GM12878 (cell line): ENCODE results near the gene SLC15A4. TPM values are rescaled to one million over a fixed set of nuclear protein-coding genes. Genes with fewer than 3 reads are reported as not detected.

ENCODE experiments used
- CBX5 ChIP-seq: sonication (generic); IDR thresholded peaks from 2 replicates; pipeline ENCODE4 v1.6.1; 2016; ENCODE audit warnings: low read depth, moderate library complexity, mild to moderate bottlenecking, inconsistent platforms
- HCFC1 ChIP-seq: fragments of 150-350 bp; IDR thresholded peaks from 2 replicates; pipeline ENCODE4 v1.6.1; 2014; ENCODE audit warnings: low read length
- HDAC6 ChIP-seq: fragments of 200-600 bp; sonication (generic); IDR thresholded peaks from one replicate; pipeline ENCODE4 v1.8.0; 2017; ENCODE audit warnings: antibody characterized with exemption; ENCODE audit not compliant: unreplicated experiment
- HSF1 ChIP-seq: fragments of 150-350 bp; IDR thresholded peaks from 2 replicates; pipeline ENCODE4 v1.6.1; 2014; ENCODE audit warnings: mild to moderate bottlenecking, low read depth, low read length
- PBX3 ChIP-seq: IDR thresholded peaks from 2 replicates; pipeline ENCODE4 v1.6.1; 2011; ENCODE audit warnings: mild to moderate bottlenecking, low read depth, low read length, moderate library complexity; ENCODE audit not compliant: insufficient replicate concordance
- RAD21 ChIP-seq: IDR thresholded peaks from 2 replicates; pipeline ENCODE4 v1.6.1; 2011; ENCODE audit warnings: mild to moderate bottlenecking, low read depth, low read length, moderate library complexity; ENCODE audit not compliant: insufficient read depth
- SIX5 ChIP-seq: IDR thresholded peaks from 2 replicates; pipeline ENCODE4 v1.6.1; 2011; ENCODE audit warnings: mild to moderate bottlenecking, low read depth, low read length, moderate library complexity; ENCODE audit not compliant: severe bottlenecking
- SMC3 ChIP-seq: IDR thresholded peaks from 2 replicates; pipeline ENCODE4 v1.6.1; 2011; ENCODE audit warnings: low read length, improper control_type of control experiment, borderline replicate concordance
- SREBF2 ChIP-seq: IDR thresholded peaks from 2 replicates; pipeline ENCODE4 v1.6.1; 2012; ENCODE audit warnings: mild to moderate bottlenecking, low read length
- TARDBP ChIP-seq: IDR thresholded peaks from 2 replicates; pipeline ENCODE4 v1.6.1; 2016; ENCODE audit warnings: borderline replicate concordance
- USF2 ChIP-seq: IDR thresholded peaks from 2 replicates; pipeline ENCODE4 v1.6.1; 2011; ENCODE audit warnings: low read depth, low read length, improper control_type of control experiment, borderline replicate concordance
- polyA plus RNA-seq, 11 experiments: library from polyadenylated mRNA; depleted of rRNA in 4 of 11; unstranded in 6 of 11; stranded (reverse) in 5 of 11; fragments of >200 nt; fragmentation: Nextera tagmentation in 4 of 11; fragmentation: Illumina TruSeq in 1 of 11; extraction: Ambion mirVana in 4 of 11; extraction: Trizol in 1 of 11; gene quantifications; 1 replicate in 1 of 11; 2 replicates in 10 of 11; pipeline versions ENCODE4 v1.2.1 to v1.2.3, GENCODE V29; 2011 to 2016; ENCODE audit warnings: inconsistent platforms in 2 of 11, missing spikeins in 2 of 11, low read depth in 1 of 11
- total RNA-seq, 4 experiments: library from RNA; depleted of rRNA in 3 of 4; stranded (reverse); fragments of >200 nt in 3 of 4; fragmentation: Illumina TruSeq in 1 of 4; extraction: Trizol in 1 of 4; gene quantifications; 2 replicates each; pipeline versions ENCODE4 v1.2.1 to v1.2.3, GENCODE V29; 2013 to 2021
- TF ChIP-seq, protein P1 (sequence below): fragments of 450-650 bp; formaldehyde crosslinking; IDR thresholded peaks from 2 replicates; pipeline ENCODE4 v1.4.0; 2020; ENCODE audit warnings: mild to moderate bottlenecking, moderate library complexity
- TF ChIP-seq, protein P2 (sequence below): fragments of 450-650 bp; IDR thresholded peaks from 2 replicates; pipeline ENCODE4 v1.6.1; 2017; ENCODE audit warnings: low read depth, mild to moderate bottlenecking, moderate library complexity
- TF ChIP-seq, protein P3 (sequence below): IDR thresholded peaks from 2 replicates; pipeline ENCODE4 v1.6.1; 2012; ENCODE audit warnings: mild to moderate bottlenecking, low read depth, low read length

Gene SLC15A4
- total and polyA plus RNA-seq, 10 of the 15 experiments (the other 5 are each of a cell fraction or from before 2014, with no cell fraction given): 12.7 to 257 (median 36.6) TPM

DNA sequence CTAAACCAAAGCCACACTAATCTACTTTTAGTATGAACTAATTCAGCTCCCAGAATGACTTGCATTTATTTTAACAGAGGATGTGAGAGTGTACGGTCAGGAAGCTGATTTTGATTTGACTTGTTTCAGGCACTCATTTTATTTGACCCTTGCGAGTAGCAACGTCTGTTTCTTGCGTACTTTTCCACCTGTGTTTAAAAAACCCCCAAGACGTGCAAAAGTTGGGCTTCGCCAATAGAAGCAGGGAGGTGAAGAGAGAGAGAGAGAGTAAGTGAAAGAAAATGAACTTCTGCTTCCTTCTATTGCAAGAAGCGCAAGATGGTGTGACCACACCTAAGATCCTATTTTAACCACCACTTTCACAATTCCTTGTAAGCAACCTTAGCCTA is 6.7 kb upstream of the SLC15A4 start (continued):
- TF ChIP-seq, protein P1, sequence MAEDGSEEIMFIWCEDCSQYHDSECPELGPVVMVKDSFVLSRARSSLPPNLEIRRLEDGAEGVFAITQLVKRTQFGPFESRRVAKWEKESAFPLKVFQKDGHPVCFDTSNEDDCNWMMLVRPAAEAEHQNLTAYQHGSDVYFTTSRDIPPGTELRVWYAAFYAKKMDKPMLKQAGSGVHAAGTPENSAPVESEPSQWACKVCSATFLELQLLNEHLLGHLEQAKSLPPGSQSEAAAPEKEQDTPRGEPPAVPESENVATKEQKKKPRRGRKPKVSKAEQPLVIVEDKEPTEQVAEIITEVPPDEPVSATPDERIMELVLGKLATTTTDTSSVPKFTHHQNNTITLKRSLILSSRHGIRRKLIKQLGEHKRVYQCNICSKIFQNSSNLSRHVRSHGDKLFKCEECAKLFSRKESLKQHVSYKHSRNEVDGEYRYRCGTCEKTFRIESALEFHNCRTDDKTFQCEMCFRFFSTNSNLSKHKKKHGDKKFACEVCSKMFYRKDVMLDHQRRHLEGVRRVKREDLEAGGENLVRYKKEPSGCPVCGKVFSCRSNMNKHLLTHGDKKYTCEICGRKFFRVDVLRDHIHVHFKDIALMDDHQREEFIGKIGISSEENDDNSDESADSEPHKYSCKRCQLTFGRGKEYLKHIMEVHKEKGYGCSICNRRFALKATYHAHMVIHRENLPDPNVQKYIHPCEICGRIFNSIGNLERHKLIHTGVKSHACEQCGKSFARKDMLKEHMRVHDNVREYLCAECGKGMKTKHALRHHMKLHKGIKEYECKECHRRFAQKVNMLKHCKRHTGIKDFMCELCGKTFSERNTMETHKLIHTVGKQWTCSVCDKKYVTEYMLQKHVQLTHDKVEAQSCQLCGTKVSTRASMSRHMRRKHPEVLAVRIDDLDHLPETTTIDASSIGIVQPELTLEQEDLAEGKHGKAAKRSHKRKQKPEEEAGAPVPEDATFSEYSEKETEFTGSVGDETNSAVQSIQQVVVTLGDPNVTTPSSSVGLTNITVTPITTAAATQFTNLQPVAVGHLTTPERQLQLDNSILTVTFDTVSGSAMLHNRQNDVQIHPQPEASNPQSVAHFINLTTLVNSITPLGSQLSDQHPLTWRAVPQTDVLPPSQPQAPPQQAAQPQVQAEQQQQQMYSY (CRISPR knock-in tag): no peak
- TF ChIP-seq SIX5: no peak
- TF ChIP-seq SMC3: 0 out of 2 replicates have a peak, but pooled peaks have one; percentile 5
- TF ChIP-seq TARDBP: no peak
- TF ChIP-seq, protein P2, sequence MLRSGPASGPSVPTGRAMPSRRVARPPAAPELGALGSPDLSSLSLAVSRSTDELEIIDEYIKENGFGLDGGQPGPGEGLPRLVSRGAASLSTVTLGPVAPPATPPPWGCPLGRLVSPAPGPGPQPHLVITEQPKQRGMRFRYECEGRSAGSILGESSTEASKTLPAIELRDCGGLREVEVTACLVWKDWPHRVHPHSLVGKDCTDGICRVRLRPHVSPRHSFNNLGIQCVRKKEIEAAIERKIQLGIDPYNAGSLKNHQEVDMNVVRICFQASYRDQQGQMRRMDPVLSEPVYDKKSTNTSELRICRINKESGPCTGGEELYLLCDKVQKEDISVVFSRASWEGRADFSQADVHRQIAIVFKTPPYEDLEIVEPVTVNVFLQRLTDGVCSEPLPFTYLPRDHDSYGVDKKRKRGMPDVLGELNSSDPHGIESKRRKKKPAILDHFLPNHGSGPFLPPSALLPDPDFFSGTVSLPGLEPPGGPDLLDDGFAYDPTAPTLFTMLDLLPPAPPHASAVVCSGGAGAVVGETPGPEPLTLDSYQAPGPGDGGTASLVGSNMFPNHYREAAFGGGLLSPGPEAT: peak; percentile 87
- TF ChIP-seq PBX3: no peak
- no peak for TF ChIP-seq HCFC1
- no peak for TF ChIP-seq SREBF2
- no peak for TF ChIP-seq HDAC6
- TF ChIP-seq RAD21: peak; percentile 21; the same call in 1 of the 2 replicates
- no peak for TF ChIP-seq HSF1
- TF ChIP-seq, protein P3, sequence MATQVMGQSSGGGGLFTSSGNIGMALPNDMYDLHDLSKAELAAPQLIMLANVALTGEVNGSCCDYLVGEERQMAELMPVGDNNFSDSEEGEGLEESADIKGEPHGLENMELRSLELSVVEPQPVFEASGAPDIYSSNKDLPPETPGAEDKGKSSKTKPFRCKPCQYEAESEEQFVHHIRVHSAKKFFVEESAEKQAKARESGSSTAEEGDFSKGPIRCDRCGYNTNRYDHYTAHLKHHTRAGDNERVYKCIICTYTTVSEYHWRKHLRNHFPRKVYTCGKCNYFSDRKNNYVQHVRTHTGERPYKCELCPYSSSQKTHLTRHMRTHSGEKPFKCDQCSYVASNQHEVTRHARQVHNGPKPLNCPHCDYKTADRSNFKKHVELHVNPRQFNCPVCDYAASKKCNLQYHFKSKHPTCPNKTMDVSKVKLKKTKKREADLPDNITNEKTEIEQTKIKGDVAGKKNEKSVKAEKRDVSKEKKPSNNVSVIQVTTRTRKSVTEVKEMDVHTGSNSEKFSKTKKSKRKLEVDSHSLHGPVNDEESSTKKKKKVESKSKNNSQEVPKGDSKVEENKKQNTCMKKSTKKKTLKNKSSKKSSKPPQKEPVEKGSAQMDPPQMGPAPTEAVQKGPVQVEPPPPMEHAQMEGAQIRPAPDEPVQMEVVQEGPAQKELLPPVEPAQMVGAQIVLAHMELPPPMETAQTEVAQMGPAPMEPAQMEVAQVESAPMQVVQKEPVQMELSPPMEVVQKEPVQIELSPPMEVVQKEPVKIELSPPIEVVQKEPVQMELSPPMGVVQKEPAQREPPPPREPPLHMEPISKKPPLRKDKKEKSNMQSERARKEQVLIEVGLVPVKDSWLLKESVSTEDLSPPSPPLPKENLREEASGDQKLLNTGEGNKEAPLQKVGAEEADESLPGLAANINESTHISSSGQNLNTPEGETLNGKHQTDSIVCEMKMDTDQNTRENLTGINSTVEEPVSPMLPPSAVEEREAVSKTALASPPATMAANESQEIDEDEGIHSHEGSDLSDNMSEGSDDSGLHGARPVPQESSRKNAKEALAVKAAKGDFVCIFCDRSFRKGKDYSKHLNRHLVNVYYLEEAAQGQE: no peak
- no peak for TF ChIP-seq CBX5
- TF ChIP-seq USF2: no peak
